Measurements from ENCODE around the gene PLA2G2A. TPM values are rescaled to one million over a fixed set of nuclear protein-coding genes. Genes with fewer than 3 reads are reported as not detected.
"Not testable (repeated sequence)": the region's sequence is repeated elsewhere in the genome, so short reads cannot be mapped to it uniquely, and the experiment has no call there.

The PLA2G2A gene
- polyA plus RNA-seq, 1 donor (not counting 4 experiments of a cell fraction or from before 2014, with no cell fraction given) = 0.08 TPM

- H3K4me3 ChIP-seq (ENCODE audit: control insufficient read depth in 2 of 3, extremely low read depth in 1 of 3, insufficient read depth in 2 of 3, low read depth in 1 of 3, low read length in 3 of 3) = no peak overlapping the region
- H3K9me3 ChIP-seq (ENCODE audit: control insufficient read depth, low read depth, low read length) = peaks cover 4% of the 10 kb centered on the region
- H3K4me2 ChIP-seq (ENCODE audit: control insufficient read depth, extremely low read depth, insufficient read depth, low read depth, low read length) = no peak overlapping the region
- TF ChIP-seq, protein P1, sequence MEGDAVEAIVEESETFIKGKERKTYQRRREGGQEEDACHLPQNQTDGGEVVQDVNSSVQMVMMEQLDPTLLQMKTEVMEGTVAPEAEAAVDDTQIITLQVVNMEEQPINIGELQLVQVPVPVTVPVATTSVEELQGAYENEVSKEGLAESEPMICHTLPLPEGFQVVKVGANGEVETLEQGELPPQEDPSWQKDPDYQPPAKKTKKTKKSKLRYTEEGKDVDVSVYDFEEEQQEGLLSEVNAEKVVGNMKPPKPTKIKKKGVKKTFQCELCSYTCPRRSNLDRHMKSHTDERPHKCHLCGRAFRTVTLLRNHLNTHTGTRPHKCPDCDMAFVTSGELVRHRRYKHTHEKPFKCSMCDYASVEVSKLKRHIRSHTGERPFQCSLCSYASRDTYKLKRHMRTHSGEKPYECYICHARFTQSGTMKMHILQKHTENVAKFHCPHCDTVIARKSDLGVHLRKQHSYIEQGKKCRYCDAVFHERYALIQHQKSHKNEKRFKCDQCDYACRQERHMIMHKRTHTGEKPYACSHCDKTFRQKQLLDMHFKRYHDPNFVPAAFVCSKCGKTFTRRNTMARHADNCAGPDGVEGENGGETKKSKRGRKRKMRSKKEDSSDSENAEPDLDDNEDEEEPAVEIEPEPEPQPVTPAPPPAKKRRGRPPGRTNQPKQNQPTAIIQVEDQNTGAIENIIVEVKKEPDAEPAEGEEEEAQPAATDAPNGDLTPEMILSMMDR (optimal IDR thresholded peaks at IDR 0.05 in 1 of 3, IDR thresholded peaks at IDR 0.05 in 1 of 3, conservative IDR thresholded peaks at IDR 0.05 in 1 of 3; ENCODE audit: extremely low read depth in 1 of 3, insufficient read depth in 2 of 3, low read length in 3 of 3) = no peak
- no peak for TF ChIP-seq EZH2 (IDR thresholded peaks at IDR 0.05; ENCODE audit: low read length)
- no peaks in the 10 kb centered on the region for H3K27me3 ChIP-seq (ENCODE audit: control insufficient read depth, extremely low read depth, insufficient read depth, low read length)
- no peak for DNase-seq (ENCODE audit: low read depth, low spot score)
- no peaks in the 10 kb centered on the region for H3K36me3 ChIP-seq (ENCODE audit: control insufficient read depth in 2 of 2, extremely low read depth in 1 of 2, insufficient read depth in 2 of 2, low read length in 2 of 2)
- H3K27ac ChIP-seq (ENCODE audit: control insufficient read depth, insufficient read depth, low read length) = no peak overlapping the region
- no peaks in the 10 kb centered on the region for H3K4me1 ChIP-seq (ENCODE audit: control insufficient read depth, extremely low read depth, insufficient read depth, low read length)
- H3K79me2 ChIP-seq (ENCODE audit: control insufficient read depth, insufficient read depth, low read length) = no peaks in the 10 kb centered on the region
- dilution Hi-C loops (cut with MboI; ENCODE audit: extremely low pct_ligation_motif_present, low sequenced_read_pairs) = no loop called here
- FAIRE-seq = no peak
- H3K9ac ChIP-seq (ENCODE audit: control insufficient read depth, extremely low read depth, insufficient read depth, low read length) = no peak overlapping the region
- no peaks in the 10 kb centered on the region for H3K9me1 ChIP-seq (ENCODE audit: control insufficient read depth, extremely low read depth, insufficient read depth, low read length)
- no peak overlapping the region for H2AFZ ChIP-seq (ENCODE audit: control insufficient read depth, low read length)
- H4K20me1 ChIP-seq (ENCODE audit: control insufficient read depth, extremely low read depth, insufficient read depth, low read length) = no peaks in the 10 kb centered on the region
These were observed 46.6 kb downstream of the PLA2G2A start for GRCh38 chr1:19932866-19933265.

DNA sequence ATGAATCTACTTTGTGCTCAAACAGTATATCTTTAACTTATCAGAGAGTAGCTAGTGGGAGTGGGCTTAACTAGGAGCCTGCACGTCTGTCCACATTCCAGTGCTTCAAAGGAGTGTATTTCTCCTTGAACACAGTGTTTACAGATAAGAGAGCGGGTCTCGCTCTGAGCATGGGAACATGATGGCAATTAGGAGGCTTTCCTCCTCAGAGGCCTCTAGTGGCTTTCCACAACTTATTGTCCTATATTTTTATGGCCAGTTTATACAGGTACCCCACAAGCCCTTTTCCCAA lies 52.3 kb downstream of the PLA2G2A start:
- H3K27me3 ChIP-seq (ENCODE audit: control insufficient read depth, extremely low read depth, insufficient read depth, low read length); FAIRE-seq; DNase-seq (ENCODE audit: low read depth, low spot score); H3K79me2 ChIP-seq (ENCODE audit: control insufficient read depth, insufficient read depth, low read length); H3K36me3 ChIP-seq (ENCODE audit: control insufficient read depth in 2 of 2, extremely low read depth in 1 of 2, insufficient read depth in 2 of 2, low read length in 2 of 2); H3K9ac ChIP-seq (ENCODE audit: control insufficient read depth, extremely low read depth, insufficient read depth, low read length); H4K20me1 ChIP-seq (ENCODE audit: control insufficient read depth, extremely low read depth, insufficient read depth, low read length); H3K9me3 ChIP-seq (ENCODE audit: control insufficient read depth, low read depth, low read length); dilution Hi-C loops (cut with MboI; ENCODE audit: extremely low pct_ligation_motif_present, low sequenced_read_pairs); H3K4me3 ChIP-seq (ENCODE audit: control insufficient read depth in 2 of 3, extremely low read depth in 1 of 3, insufficient read depth in 2 of 3, low read depth in 1 of 3, low read length in 3 of 3); H3K4me2 ChIP-seq (ENCODE audit: control insufficient read depth, extremely low read depth, insufficient read depth, low read depth, low read length); H3K27ac ChIP-seq (ENCODE audit: control insufficient read depth, insufficient read depth, low read length); H3K9me1 ChIP-seq (ENCODE audit: control insufficient read depth, extremely low read depth, insufficient read depth, low read length); H2AFZ ChIP-seq (ENCODE audit: control insufficient read depth, low read length): not testable (repeated sequence)
- peaks cover 16% of the 10 kb centered on the region for H3K4me1 ChIP-seq (ENCODE audit: control insufficient read depth, extremely low read depth, insufficient read depth, low read length)

DNA sequence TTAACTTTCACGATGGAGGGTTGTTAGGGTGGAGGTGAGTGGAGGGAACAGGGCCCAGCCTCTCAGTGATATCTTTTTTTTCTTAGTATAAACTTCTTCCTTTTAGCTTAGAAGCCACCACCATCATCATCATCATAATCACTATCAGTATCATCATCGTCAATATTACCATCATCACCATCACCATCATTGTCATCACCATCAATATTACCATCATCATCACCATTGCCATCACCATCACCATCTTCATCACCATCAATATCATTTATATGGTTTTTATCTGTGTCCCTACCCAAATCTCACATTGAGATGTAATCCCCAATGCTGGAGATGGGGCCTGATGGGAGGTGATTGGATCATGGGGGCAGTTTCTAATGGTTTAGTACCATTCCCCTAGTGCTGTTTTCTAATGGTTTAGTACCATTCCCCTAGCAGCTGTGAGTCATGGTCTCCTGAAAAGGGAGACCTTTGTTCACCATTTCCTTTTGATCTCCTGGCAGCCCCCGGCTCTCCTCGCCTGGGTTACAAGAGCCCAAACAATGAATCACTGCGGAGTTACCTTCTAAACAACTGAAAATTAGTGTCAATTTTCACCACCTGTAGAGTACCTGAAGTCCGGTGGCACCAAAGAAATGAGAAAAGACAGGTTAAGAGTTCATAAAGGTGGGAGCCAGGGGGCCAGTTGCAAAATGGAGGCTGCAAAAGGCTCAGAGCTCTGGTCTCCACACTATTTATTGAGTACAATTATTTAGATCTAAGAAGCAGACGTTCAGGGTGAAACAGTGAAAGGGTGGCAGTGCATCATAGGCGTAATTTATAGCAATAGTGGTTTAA lies 52.9 kb downstream of the PLA2G2A start:
- peaks cover 16% of the 10 kb centered on the region for H3K4me1 ChIP-seq (ENCODE audit: control insufficient read depth, extremely low read depth, insufficient read depth, low read length)
- DNase-seq (ENCODE audit: low read depth, low spot score) (no peak), FAIRE-seq (no peak)
- no peaks in the 10 kb centered on the region for H3K9me1 ChIP-seq (ENCODE audit: control insufficient read depth, extremely low read depth, insufficient read depth, low read length)
- H3K36me3 ChIP-seq (ENCODE audit: control insufficient read depth in 2 of 2, extremely low read depth in 1 of 2, insufficient read depth in 2 of 2, low read length in 2 of 2) = no peaks in the 10 kb centered on the region
- H3K27me3 ChIP-seq (ENCODE audit: control insufficient read depth, extremely low read depth, insufficient read depth, low read length) = peaks cover 14% of the 10 kb centered on the region
- H3K4me3 ChIP-seq (ENCODE audit: control insufficient read depth in 2 of 3, extremely low read depth in 1 of 3, insufficient read depth in 2 of 3, low read depth in 1 of 3, low read length in 3 of 3) = no peak overlapping the region
- H2AFZ ChIP-seq (ENCODE audit: control insufficient read depth, low read length) = no peak overlapping the region
- TF ChIP-seq, protein P1 (optimal IDR thresholded peaks at IDR 0.05 in 1 of 3, IDR thresholded peaks at IDR 0.05 in 1 of 3, conservative IDR thresholded peaks at IDR 0.05 in 1 of 3; ENCODE audit: extremely low read depth in 1 of 3, insufficient read depth in 2 of 3, low read length in 3 of 3) = no peak
- no peak for TF ChIP-seq EZH2 (IDR thresholded peaks at IDR 0.05; ENCODE audit: low read length)
- no peaks in the 10 kb centered on the region for H4K20me1 ChIP-seq (ENCODE audit: control insufficient read depth, extremely low read depth, insufficient read depth, low read length)
- H3K9me3 ChIP-seq (ENCODE audit: control insufficient read depth, low read depth, low read length) = no peaks in the 10 kb centered on the region
- no peak overlapping the region for H3K9ac ChIP-seq (ENCODE audit: control insufficient read depth, extremely low read depth, insufficient read depth, low read length)
- H3K4me2 ChIP-seq (ENCODE audit: control insufficient read depth, extremely low read depth, insufficient read depth, low read depth, low read length) = no peak overlapping the region
- no peak overlapping the region for H3K27ac ChIP-seq (ENCODE audit: control insufficient read depth, insufficient read depth, low read length)
- H3K79me2 ChIP-seq (ENCODE audit: control insufficient read depth, insufficient read depth, low read length) = no peaks in the 10 kb centered on the region
- dilution Hi-C loops (cut with MboI; ENCODE audit: extremely low pct_ligation_motif_present, low sequenced_read_pairs) = no loop called here
